NCI-H1105 (cell line): Measurements from ENCODE around the gene CNKSR2.
A peak's percentile ranks its signal among the peaks of the same experiment; 100 is the strongest.
"Not testable (repeated sequence)": the region's sequence is repeated elsewhere in the genome, so short reads cannot be mapped to it uniquely, and the experiment has no call there.

Source experiments
- DNase-seq: peaks from one replicate; lab custom pipeline; 2025; lab: John Stamatoyannopoulos, UW

Gene CNKSR2

DNA sequence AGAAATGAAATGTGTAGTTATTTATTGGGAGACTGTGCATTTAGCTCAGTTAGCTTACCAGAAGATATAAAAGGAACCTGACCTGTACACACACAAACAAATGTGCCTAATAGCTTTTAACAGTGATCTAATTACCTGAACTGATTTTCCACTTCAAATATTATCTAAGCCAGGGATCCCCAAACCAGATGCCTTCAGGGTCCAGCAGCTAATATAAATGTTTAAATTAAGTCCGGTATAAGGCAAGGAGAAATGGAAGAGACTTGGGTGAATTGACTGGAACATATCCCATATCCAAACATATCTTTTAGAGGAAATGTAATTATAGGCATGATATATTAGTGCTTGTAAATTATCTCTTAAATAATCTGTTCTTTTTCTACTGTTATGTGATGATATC is 66.7 kb downstream of the CNKSR2 start:
- no peak for DNase-seq

GRCh38 chrX:21457718-21458117 is 83.5 kb downstream of the CNKSR2 start:
- no peak for DNase-seq

DNA sequence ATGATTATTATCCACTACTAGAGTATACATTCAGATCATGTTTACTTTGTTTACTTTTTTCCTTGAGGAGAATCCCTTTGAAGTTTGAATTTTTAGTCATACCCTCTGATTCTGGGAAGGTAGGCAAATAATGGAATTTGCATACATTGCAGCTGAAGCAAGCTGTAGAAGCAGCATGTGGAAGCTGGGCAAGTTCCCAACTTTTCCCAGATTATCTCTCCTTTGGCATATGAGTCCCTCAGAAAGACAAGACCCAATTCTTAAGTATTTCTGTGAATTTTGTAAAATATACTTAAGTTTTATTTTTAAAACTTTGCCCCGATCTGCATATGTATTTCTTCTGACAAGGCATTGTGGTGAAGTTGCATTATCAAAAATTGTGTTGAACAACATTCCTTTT is 94.9 kb downstream of the CNKSR2 start:
- DNase-seq, result no peak

GRCh38 chrX:21476909-21477308 is 102.7 kb downstream of the CNKSR2 start:
- DNase-seq, result no peak

DNA sequence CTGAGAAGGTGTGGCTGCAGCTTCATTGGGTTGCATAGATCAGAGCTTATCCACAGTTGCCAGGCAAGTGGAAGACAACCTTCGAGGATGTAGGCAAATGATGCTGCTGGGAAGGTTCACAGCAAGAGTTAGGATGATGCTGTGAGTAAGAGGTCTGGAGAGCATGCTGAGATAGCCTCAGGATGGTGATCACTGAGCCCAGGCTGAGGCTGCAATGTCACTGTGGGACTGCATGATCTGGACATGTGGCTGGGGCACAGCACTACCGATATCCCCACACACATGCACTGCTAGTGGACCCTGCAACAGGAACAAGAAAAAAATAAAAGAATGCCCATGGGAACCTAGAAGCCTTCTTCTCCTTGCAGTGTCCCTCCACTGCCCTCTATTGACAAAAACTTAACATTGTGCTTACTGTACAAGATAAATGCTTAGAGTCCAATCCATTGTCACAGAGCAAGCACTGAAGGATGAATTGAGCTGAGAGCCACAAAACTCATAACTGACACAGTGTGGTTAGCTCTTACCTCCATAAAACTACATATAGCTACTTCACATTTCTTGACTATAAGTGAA is 105.6 kb downstream of the CNKSR2 start:
- peak; percentile 30 for DNase-seq

GRCh38 chrX:21481761-21482160 is 107.5 kb downstream of the CNKSR2 start:
- no peak for DNase-seq

GRCh38 chrX:21484051-21484450 is 109.8 kb downstream of the CNKSR2 start:
- not testable (repeated sequence) for DNase-seq

DNA sequence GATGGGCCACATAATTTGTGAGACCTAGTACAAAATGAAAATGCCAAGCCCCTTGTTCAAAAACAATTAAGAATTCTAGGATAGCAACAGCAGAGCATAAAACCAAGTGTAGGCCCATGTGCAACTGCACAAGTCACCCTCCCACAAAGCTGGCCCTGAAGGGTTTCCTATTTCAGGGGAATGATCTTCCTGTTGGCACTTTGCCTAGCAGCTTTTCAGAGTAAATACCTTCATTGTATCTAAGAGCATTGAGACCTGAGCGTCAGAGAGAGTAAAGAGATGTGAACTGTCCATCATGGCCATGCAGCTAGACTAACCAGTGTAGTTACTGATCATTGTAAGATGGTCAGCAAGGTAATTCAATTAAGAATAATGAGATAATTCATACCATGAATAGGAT is 113.6 kb downstream of the CNKSR2 start:
- peak; percentile 79 for DNase-seq

DNA sequence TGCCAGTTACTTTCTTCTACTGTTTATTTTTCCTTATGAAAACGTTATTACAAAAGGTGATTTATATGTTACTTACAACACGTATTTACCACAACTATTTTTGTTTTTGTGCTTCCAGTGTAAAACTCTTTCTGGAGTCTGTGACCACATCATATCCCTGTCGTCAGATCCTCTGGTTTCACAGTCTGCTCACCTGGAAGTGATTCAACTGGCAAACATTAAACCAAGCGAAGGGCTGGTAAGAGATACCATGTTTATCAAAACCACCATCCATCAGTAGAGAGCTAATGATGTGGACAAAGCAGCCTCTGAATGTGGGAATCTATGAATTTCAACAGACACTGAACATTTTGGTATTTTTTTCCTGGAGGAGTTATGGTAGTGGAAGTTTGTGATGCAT is 116.1 kb downstream of the CNKSR2 start:
- no peak for DNase-seq

GRCh38 chrX:21493226-21493830 is 119.1 kb downstream of the CNKSR2 start:
- DNase-seq, result peak; percentile 5

DNA sequence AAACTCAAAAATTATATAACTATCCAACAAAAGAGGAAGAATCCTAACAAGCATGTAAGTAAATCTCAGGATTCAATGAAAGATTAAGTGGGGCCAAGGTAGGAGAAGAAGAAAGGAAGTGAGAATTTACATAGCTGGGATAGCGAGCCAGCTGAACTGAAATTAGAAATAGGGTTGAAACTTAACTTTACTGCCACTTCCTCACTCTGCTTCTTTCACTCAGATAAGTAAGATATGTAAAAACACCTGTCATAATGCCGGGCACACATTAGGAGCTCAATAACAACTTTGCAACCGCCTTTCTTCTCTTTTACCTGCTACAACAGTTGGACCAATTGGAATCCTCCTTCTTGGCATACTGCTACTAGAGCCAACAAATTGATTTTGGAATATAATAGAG is 129.4 kb downstream of the CNKSR2 start:
- no peak for DNase-seq

GRCh38 chrX:21509912-21510311 is 135.7 kb downstream of the CNKSR2 start:
- DNase-seq, result no peak

GRCh38 chrX:21524008-21524407 is 149.8 kb downstream of the CNKSR2 start:
- DNase-seq, result no peak

DNA sequence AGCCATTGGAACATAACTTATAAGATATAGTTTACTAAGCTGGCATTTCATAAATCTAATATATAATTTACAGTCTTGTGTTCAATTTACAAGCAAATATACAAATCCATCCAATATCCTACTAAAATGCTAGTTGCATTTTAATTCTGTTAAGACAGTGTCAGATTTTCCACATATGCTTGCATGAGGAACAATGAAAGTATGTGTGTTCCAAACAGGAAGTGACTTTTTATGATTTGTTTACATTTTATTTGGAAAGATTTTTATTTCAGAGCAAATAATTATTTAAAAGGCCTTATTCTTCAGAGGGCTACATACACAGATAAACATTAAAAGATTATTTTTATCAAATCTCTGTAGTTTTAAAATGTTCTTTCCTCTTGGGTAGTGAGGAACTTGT is 153.9 kb downstream of the CNKSR2 start:
- no peak for DNase-seq

DNA sequence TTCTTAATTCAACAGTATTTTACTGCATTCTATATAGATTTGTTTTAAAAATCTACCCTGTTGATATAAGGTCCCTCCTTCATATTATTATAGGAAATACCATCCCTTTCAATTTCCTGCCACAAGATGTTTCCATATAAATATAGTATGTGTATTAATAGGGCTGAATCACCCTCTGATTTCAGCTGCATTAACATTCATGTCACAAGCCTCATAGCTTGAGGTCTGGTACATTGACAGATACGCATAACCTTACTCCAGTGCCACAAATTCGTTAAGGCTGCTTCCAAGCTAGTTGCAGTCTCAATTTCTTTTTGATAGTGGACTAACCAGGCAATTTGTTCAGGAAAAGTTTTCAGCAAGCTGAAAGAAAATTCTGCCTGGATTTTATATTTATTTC is 155.6 kb downstream of the CNKSR2 start:
- DNase-seq, result no peak

DNA sequence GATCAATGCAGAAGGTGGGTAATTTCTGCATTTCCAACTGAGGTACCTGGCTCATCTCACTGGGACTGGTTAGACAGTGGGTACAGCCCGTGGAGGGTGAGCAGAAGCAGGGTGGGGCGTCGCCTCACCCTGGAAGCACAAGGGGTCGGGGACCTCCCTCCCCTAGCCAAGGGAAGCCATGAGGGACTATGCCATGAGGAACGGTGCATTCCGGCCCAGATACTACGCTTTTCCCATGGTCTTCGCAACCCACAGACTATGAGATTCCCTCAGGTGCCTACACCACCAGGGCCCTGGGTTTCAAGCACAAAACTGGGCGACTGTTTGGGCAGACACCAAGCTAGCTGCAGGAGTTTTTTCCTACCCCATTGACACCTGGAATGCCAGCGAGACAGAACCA is 170.4 kb downstream of the CNKSR2 start:
- not testable (repeated sequence) for DNase-seq

GRCh38 chrX:21559417-21559816 is 185.2 kb downstream of the CNKSR2 start:
- no peak for DNase-seq

- no peak for DNase-seq
Measured at GRCh38 chrX:21565025-21565424, 190.8 kb downstream of the CNKSR2 start.

DNA sequence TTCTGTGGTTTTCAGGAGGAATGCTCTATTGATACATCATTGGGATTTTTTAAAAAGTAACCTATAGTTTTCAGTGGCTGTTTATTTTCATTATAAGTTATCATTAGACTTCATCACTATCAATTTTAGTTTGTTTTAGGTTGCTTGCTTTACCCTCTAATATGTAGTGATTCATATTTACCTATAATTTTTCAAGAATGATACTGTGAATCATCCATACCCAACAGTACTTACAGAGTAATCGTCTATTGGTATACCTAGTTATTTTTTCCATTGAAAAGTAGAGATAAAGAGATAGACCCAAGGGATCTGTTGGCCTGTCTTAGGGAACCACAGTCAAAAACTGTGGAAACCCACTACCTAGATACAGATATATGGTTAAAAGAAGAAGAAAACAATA is 200.6 kb downstream of the CNKSR2 start:
- DNase-seq, result no peak

DNA sequence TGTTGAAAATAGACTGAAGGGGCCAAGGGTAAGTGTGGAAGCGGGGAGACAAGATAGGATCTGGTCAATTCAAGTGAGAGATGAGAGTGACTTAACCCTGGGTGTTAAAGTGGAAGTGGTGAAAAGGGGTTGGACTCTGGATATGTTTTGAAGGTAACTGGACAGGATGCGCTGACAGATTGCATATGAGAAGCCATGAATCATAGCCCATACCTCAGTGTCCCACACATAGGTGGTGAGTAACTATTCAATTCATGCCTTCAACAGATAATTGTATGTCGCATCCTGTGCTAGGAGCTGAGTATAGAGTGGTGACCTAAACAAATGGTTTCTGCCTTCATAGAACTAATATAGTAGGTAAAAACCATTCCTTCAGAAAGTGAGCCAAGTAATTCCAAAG is 207.3 kb downstream of the CNKSR2 start:
- no peak for DNase-seq

- DNase-seq, result no peak
Measured at GRCh38 chrX:21586001-21586400, 211.8 kb downstream of the CNKSR2 start.

DNA sequence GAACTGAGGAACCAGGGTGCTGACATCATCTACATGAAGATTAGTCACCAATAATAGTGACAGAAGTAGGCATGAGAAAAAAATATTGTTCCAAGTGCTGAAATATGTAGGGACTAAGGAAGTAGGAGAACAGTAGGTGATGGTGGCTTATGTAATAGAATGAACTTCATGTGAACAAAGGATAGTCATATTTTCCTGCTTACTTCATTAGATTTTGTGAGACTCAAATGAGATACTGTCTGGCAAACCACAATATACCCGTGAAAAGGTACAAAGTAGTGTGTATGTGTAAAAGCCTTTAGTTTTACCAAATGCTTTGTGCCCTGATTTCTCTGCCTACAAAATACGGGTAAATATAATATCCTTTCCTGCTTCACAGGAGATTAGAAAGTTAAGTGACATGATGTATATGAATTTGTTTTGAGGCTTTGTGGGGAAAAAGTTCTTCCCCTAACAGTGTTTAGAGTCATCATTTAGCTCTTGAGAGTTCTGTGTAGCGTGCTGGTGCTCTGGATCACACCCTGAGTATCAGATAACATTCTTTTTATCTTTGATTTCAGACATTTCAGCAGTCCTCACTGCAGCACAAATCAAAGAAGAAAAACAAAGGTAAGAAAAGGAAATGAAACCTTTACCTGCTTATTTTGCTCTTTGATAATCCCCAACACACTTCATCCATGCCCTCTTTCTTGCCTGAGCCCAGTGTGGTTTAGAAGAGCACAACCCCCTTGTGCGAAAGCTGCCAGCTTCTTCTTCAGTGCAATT is 216.0 kb downstream of the CNKSR2 start:
- no peak for DNase-seq

DNA sequence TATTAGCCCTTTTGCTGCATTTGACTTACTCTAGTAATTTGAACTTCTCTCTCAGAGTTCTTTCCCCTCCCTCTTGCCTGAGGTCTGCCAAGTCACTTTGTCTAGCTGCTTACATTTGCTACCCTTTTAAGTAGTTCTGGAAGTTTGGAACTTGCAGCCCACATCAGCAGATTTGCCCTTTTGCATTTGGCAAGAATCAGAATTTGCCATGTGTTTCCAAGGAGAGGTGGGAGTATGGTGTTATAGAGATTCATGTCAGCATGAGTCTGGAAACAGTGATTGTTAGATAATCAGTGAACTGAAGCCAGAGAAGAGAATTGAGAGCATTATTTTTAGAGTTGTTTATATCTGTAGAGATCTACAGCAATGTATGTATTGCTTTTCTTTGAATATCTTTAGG is 231.8 kb downstream of the CNKSR2 start:
- no peak for DNase-seq

DNA sequence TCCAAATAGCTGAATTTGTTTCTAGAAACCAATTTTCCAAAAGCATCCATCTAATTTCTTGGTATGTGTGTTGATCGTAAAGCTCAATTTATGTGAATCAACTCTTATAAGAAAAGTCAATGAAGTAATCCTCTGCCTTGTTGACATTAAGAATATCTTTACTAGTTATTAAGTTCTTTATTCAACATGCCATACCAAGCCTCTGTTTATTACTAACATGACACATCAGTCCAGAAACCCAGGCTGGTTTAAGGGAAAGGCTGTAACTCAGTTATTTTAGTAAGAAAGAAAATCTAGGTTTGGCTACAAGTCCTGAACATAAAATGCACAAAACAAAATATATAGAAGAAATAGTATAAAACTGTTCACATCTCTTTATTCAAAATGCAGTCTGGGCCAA is 235.9 kb downstream of the CNKSR2 start:
- DNase-seq, result no peak
